AG04449 (cell line): ENCODE measurements around the gene WDR35.
"Not testable (repeated sequence)": the region's sequence is repeated elsewhere in the genome, so short reads cannot be mapped to it uniquely, and the experiment has no call there.

Experiments used
- CTCF ChIA-PET: fragments of 350-600 bp; formaldehyde crosslinking; extraction: SDS; loops from one replicate; lab custom pipeline; 2021; ENCODE audit warnings: antibody characterized with exemption; lab: Yijun Ruan, JAX
- POLR2A ChIA-PET: fragments of 400-600, 350-600 bp; formaldehyde crosslinking; extraction: SDS; loops from one replicate; lab custom pipeline; 2020; ENCODE audit warnings: antibody characterized with exemption, inconsistent platforms; lab: Yijun Ruan, JAX
- DNase-seq: peaks from one replicate; pipeline ENCODE4 v3.0.0-alpha.2; 2010; ENCODE audit warnings: low read depth, low spot score
- H3K4me3 ChIP-seq: 2 replicates; pipeline ENCODE4 v1.5.1; 2011; ENCODE audit warnings: low read depth, mild to moderate bottlenecking, control low read depth, low read length
- CTCF ChIP-seq: IDR thresholded peaks from one replicate; pipeline ENCODE4 v1.5.1; 2011; ENCODE audit warnings: mild to moderate bottlenecking, moderate library complexity, low read length, control low read depth, inconsistent platforms; ENCODE audit not compliant: insufficient read depth; ENCODE audit errors: missing control alignments

The WDR35 gene

GRCh38 chr2:19898592-19899329 lies 91.1 kb downstream of the WDR35 start:
- CTCF ChIA-PET: interaction anchor here (0.9 kb wide), 1 partner anchor 195 kb away, joined by 4 read pairs; no protein-coding TSS in a partner anchor
- no peak for TF ChIP-seq CTCF
- POLR2A ChIA-PET: no interaction called here
- H3K4me3 ChIP-seq: no peak overlapping the region
- DNase-seq: no peak

GRCh38 chr2:19897623-19898245 lies 92.2 kb downstream of the WDR35 start:
- ChIA-PET CTCF (interaction anchor here (1.1 to 1.4 kb wide), 2 partner anchors 197 to 201 kb away, joined by 3 to 4 read pairs; no protein-coding TSS in a partner anchor), POLR2A (no interaction called here)
- H3K4me3 ChIP-seq: no peak overlapping the region
- TF ChIP-seq CTCF: no peak
- no peak for DNase-seq

- no peak overlapping the region for H3K4me3 ChIP-seq
- POLR2A ChIA-PET: no interaction called here
- CTCF ChIA-PET: no interaction called here
- DNase-seq: no peak
- no peak for TF ChIP-seq CTCF
These were observed 94.4 kb downstream of the WDR35 start for GRCh38 chr2:19895535-19895934.

- DNase-seq: no peak
- H3K4me3 ChIP-seq: no peak overlapping the region
- ChIA-PET POLR2A (no interaction called here), CTCF (no interaction called here)
- no peak for TF ChIP-seq CTCF
These were observed 95.6 kb downstream of the WDR35 start for GRCh38 chr2:19894134-19894792.

GRCh38 chr2:19893520-19894133 lies 96.3 kb downstream of the WDR35 start:
- CTCF ChIA-PET: no interaction called here
- POLR2A ChIA-PET: no interaction called here
- no peak for TF ChIP-seq CTCF
- H3K4me3 ChIP-seq: no peak overlapping the region
- no peak for DNase-seq

- H3K4me3 ChIP-seq, CTCF ChIA-PET, DNase-seq: not testable (repeated sequence)
- POLR2A ChIA-PET: interaction anchor here (0.6 kb wide), 1 partner anchor 15 kb away, joined by 4 read pairs; no protein-coding TSS in a partner anchor
These were observed 97.9 kb downstream of the WDR35 start for GRCh38 chr2:19891971-19892370.
